Islet of Langerhans (tissue), 1 donor: Measurements from ENCODE around the gene TLR5.

Experiments used
- FAIRE-seq: peaks from one replicate; lab custom pipeline; 2011; peaks lifted over from hg19 to GRCh38; lab: Jason Lieb, UNC

The TLR5 gene

GRCh38 chr1:223147409-223147808 is 4.4 kb upstream of the TLR5 start:
- no peak for FAIRE-seq

- FAIRE-seq: no peak
Observed at GRCh38 chr1:223146745-223147144, 3.7 kb upstream of the TLR5 start.

- FAIRE-seq: no peak
Observed at GRCh38 chr1:223144914-223145313, 1.9 kb upstream of the TLR5 start.

- FAIRE-seq: no peak
Observed at GRCh38 chr1:223144431-223144830, 1.4 kb upstream of the TLR5 start.

- no peak for FAIRE-seq
Observed at GRCh38 chr1:223143537-223144248, 645 bp upstream of the TLR5 start.

- FAIRE-seq: no peak
Observed at GRCh38 chr1:223142269-223142668, 779 bp downstream of the TLR5 start.

GRCh38 chr1:223140611-223141405 is 2.2 kb downstream of the TLR5 start:
- no peak for FAIRE-seq

GRCh38 chr1:223137455-223138085 is 5.5 kb downstream of the TLR5 start:
- no peak for FAIRE-seq

- FAIRE-seq: no peak
Observed at GRCh38 chr1:223136086-223136485, 7.0 kb downstream of the TLR5 start.

- FAIRE-seq: no peak
Observed at GRCh38 chr1:223135176-223135942, 7.7 kb downstream of the TLR5 start.

GRCh38 chr1:223133824-223134435 is 9.1 kb downstream of the TLR5 start:
- FAIRE-seq: no peak

GRCh38 chr1:223133306-223133823 is 9.7 kb downstream of the TLR5 start:
- FAIRE-seq: no peak

- FAIRE-seq: no peak
Observed at GRCh38 chr1:223129229-223129901, 13.7 kb downstream of the TLR5 start.

- FAIRE-seq: no peak
Observed at GRCh38 chr1:223126741-223127140, 16.3 kb downstream of the TLR5 start.

- no peak for FAIRE-seq
Observed at GRCh38 chr1:223125766-223126165, 17.3 kb downstream of the TLR5 start.

- FAIRE-seq: no peak
Observed at GRCh38 chr1:223123011-223123610, 19.9 kb downstream of the TLR5 start.

GRCh38 chr1:223118418-223118817 is 24.6 kb downstream of the TLR5 start:
- no peak for FAIRE-seq

- no peak for FAIRE-seq
Observed at GRCh38 chr1:223116950-223117349, 26.1 kb downstream of the TLR5 start.

- FAIRE-seq: no peak
Observed at GRCh38 chr1:223114871-223115270, 28.2 kb downstream of the TLR5 start.

GRCh38 chr1:223110952-223111351 is 32.1 kb downstream of the TLR5 start:
- FAIRE-seq: no peak

- FAIRE-seq: no peak
Observed at GRCh38 chr1:223109581-223110026, 33.4 kb downstream of the TLR5 start.
